Measurements from ENCODE around the gene CTSE.
"Not testable (repeated sequence)": the region's sequence is repeated elsewhere in the genome, so short reads cannot be mapped to it uniquely, and the experiment has no call there.

DNA sequence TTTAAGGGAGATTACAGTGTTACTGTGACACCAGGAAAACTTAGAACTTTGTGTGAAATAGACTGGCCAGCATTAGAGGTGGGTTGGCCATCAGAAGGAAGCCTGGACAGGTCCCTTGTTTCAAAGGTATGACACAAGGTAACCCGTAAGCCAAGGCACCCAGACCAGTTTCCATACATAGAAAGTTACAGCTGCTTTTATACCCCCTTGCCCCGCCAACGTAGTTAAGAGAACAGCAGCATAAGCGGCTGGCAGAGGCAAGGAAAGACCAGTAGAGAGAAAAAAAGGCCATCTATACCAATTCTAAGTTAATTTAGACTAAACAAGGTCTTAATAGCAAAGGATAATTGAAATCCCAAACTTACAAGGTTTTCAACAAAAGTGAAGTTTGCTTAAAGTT lies 29.9 kb upstream of the CTSE start:
- not testable (repeated sequence) for TF ChIP-seq SUZ12 (IDR thresholded peaks at IDR 0.05; ENCODE audit: low read length); MAFK (IDR thresholded peaks at IDR 0.05; ENCODE audit: low read depth, low read length); TAF1 (IDR thresholded peaks at IDR 0.05; ENCODE audit: low read depth, low read length); ATF2 (IDR thresholded peaks at IDR 0.05; ENCODE audit: low read length); YY1 (IDR thresholded peaks at IDR 0.05; ENCODE audit: low read depth, low read length); POLR2AphosphoS5 (IDR thresholded peaks at IDR 0.05; ENCODE audit: low read depth, low read length)
- TF ChIP-seq, protein P1, sequence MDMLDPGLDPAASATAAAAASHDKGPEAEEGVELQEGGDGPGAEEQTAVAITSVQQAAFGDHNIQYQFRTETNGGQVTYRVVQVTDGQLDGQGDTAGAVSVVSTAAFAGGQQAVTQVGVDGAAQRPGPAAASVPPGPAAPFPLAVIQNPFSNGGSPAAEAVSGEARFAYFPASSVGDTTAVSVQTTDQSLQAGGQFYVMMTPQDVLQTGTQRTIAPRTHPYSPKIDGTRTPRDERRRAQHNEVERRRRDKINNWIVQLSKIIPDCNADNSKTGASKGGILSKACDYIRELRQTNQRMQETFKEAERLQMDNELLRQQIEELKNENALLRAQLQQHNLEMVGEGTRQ (IDR thresholded peaks at IDR 0.05; ENCODE audit: low read length): not testable (repeated sequence)

Measured in H1 (cell line).